ENCODE results near the gene LMTK2. TPM values are rescaled to one million over a fixed set of nuclear protein-coding genes. Genes with fewer than 3 reads are reported as not detected.

The LMTK2 gene
- total and polyA plus RNA-seq, 10 donors = 1.3 to 22.8 (median 18.6) TPM

DNA sequence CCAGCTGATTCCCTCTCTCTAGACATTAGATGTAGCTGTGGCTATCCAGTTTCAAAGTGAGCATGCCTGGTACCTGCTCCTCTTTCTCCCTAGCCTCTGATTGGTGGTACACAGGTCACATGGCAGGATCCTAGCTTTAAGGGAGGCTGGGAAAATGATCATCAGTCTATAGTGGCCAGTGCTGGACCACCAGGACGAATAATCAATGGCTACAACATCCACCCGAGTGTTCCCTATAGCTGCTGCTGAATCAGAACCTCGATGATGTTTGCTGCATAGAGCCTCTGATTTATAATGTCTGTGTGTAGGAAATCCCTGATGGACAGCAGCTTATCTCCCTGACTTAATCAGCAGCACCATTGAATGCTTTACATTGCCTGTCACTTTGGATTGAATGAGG is 28.9 kb upstream of the LMTK2 start:
- WGBS, 5 donors = 77 to 89% (median 84%) methylated on average over 3 of the region's 3 CpGs
- intact Hi-C loops (cut with DNase I; ENCODE audit: low total_unique reads) = no loop called here
- Histone ChIP-seq H3K4me3 (no peak overlapping the region), H3K27ac (no peak overlapping the region), H3K9me3 (peaks cover 0 to 12% (median 8%) of the 10 kb centered on the region in 8 donors), H3K4me1 (no peaks in the 10 kb centered on the region), H3K27me3 (replicated peaks in 1 of 7) (peaks cover 0 to 24% (median 0%) of the 10 kb centered on the region in 7 donors), H3K36me3 (no peaks in the 10 kb centered on the region)
- DNase-seq = no peak
- TF ChIP-seq, protein P1, sequence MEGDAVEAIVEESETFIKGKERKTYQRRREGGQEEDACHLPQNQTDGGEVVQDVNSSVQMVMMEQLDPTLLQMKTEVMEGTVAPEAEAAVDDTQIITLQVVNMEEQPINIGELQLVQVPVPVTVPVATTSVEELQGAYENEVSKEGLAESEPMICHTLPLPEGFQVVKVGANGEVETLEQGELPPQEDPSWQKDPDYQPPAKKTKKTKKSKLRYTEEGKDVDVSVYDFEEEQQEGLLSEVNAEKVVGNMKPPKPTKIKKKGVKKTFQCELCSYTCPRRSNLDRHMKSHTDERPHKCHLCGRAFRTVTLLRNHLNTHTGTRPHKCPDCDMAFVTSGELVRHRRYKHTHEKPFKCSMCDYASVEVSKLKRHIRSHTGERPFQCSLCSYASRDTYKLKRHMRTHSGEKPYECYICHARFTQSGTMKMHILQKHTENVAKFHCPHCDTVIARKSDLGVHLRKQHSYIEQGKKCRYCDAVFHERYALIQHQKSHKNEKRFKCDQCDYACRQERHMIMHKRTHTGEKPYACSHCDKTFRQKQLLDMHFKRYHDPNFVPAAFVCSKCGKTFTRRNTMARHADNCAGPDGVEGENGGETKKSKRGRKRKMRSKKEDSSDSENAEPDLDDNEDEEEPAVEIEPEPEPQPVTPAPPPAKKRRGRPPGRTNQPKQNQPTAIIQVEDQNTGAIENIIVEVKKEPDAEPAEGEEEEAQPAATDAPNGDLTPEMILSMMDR (IDR thresholded peaks at IDR 0.05 in 8 of 11, conservative IDR thresholded peaks at IDR 0.05 in 3 of 11) = no peak
- no peak for TF ChIP-seq POLR2AphosphoS5 (IDR thresholded peaks at IDR 0.05)
- TF ChIP-seq POLR2A (IDR thresholded peaks at IDR 0.05) = no peak

DNA sequence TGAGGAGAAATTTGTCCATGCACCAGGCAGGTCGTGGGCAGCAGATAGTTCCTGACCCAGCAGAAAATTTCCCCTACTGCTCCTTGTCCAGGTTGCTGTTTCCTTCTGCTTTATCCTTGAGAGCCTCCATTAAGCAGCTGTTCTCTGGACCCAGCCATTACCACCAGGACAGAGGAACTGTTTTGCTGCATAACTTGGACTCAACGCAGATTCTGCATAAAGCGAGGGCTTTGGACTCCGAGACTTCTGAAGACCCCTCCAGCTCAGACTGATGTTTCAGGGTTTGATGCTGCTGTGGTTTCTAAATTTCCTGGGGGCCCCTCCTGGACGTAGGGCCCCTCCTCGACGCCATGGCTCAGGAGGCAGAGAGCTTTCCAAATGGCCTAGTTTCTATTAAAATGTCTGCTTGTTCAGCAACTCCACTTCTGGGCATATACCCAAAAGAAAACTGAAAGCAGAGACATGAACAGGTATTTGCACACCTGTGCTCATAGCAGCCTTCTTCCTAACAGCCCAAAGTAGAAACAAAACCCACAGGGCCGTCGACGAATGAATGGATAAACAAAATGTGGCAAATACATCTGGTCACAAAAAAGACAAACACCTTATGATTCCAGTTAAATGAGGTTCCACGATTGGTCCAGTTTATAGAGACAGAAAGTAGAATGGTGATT is 28.3 kb upstream of the LMTK2 start:
- intact Hi-C loops (cut with DNase I; ENCODE audit: low total_unique reads) = no loop called here
- peaks cover 0 to 12% (median 8%) of the 10 kb centered on the region in 8 donors for H3K9me3 ChIP-seq
- no peaks in the 10 kb centered on the region for H3K4me1 ChIP-seq
- H3K27me3 ChIP-seq (replicated peaks in 1 of 7) = peaks cover 0 to 24% (median 0%) of the 10 kb centered on the region in 7 donors
- TF ChIP-seq POLR2AphosphoS5 (IDR thresholded peaks at IDR 0.05) = no peak
- no peak for TF ChIP-seq POLR2A (IDR thresholded peaks at IDR 0.05)
- TF ChIP-seq, protein P1 (IDR thresholded peaks at IDR 0.05 in 8 of 11, conservative IDR thresholded peaks at IDR 0.05 in 3 of 11) = no peak
- H3K27ac ChIP-seq = no peak overlapping the region
- H3K36me3 ChIP-seq = no peaks in the 10 kb centered on the region
- WGBS, 5 donors = 68 to 82% (median 80%) methylated on average over 11 of the region's 11 CpGs
- no peak overlapping the region for H3K4me3 ChIP-seq
- DNase-seq = no peak

DNA sequence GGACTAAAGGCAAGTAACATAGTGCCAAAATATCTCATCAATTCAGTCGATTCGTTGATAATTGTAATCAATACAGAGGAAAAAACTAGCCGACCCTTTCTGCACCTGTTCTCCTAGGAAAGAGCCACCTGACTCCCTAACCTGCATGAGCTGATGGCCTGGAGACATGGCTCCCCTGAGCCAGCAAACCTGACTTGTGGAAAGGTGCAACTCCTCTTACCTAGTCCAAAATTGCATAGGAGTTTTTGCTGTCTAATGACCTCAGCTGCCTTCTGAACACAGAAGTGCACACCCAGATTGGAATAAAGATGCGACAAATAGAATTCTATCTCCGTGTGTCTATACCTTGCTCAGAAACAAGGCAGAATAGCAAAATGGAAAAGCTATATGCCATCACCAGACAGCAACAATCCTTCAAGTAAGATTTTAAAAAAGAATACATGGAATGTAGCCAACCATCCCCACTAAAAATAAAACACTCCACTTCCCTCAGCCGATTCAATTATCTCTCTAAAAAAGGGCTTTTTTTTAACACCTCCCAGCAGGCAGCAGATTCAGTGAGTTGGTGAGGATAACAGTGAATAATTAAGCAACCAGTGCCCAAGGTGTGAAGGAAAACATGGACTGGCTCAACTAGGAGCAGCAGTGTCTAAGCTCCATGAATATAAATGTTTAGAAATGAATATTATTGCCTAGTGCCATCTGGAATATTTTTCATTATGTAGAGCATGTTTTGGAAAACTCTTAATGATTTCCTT is 26.6 kb upstream of the LMTK2 start:
- TF ChIP-seq, protein P1 (IDR thresholded peaks at IDR 0.05 in 8 of 11, conservative IDR thresholded peaks at IDR 0.05 in 3 of 11) = no peak
- no peak for TF ChIP-seq POLR2A (IDR thresholded peaks at IDR 0.05)
- TF ChIP-seq POLR2AphosphoS5 (IDR thresholded peaks at IDR 0.05) = no peak
- Histone ChIP-seq H3K36me3 (no peaks in the 10 kb centered on the region), H3K4me1 (no peaks in the 10 kb centered on the region), H3K27ac (no peak overlapping the region), H3K27me3 (replicated peaks in 1 of 7) (peaks cover 0 to 32% (median 0%) of the 10 kb centered on the region in 7 donors), H3K9me3 (peaks cover 0 to 7% (median 4%) of the 10 kb centered on the region in 8 donors), H3K4me3 (no peak overlapping the region)
- 60 to 70% (median 66%) methylated on average over 6 of the region's 6 CpGs for WGBS, 5 donors
- no peak for DNase-seq
- intact Hi-C loops (cut with DNase I; ENCODE audit: low total_unique reads) = no loop called here

DNA sequence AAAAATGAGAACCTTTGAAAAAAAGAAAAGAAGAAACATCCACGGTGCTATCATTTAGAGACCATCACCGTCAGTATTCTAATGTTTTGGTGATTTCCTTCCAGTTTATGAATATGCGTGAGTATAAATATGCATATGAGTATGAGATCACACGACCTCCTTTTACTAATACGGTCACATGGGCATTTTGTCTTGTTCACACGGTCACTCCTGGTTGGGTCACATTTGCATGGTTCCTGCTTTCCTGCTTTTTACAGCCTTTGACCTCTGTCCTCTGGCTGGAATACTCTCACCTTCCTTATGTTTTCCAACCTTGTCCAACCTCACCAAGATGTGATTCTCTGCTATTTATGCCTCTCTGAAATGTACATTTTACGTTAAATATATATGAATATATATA is 25.3 kb upstream of the LMTK2 start:
- intact Hi-C loops (cut with DNase I; ENCODE audit: low total_unique reads) = no loop called here
- Histone ChIP-seq H3K4me3 (no peak overlapping the region), H3K9me3 (no peaks in the 10 kb centered on the region), H3K27ac (no peak overlapping the region), H3K36me3 (no peaks in the 10 kb centered on the region), H3K27me3 (replicated peaks in 1 of 7) (peaks cover 0 to 43% (median 0%) of the 10 kb centered on the region in 7 donors), H3K4me1 (no peaks in the 10 kb centered on the region)
- TF ChIP-seq, protein P1 (IDR thresholded peaks at IDR 0.05 in 8 of 11, conservative IDR thresholded peaks at IDR 0.05 in 3 of 11) = no peak
- no peak for TF ChIP-seq POLR2A (IDR thresholded peaks at IDR 0.05)
- TF ChIP-seq POLR2AphosphoS5 (IDR thresholded peaks at IDR 0.05) = no peak
- WGBS, 5 donors = 68 to 90% (median 84%) methylated on average over 7 of the region's 7 CpGs
- DNase-seq = no peak
